Measurements from ENCODE around the gene POLR2A. TPM values are rescaled to one million over a fixed set of nuclear protein-coding genes. Genes with fewer than 3 reads are reported as not detected.

The POLR2A gene
- total and polyA plus RNA-seq, 10 of the 15 experiments (the other 5 are each of a cell fraction or from before 2014, with no cell fraction given): 1.7 to 121 (median 33.4) TPM

- TF ChIP-seq EP300 (IDR thresholded peaks at IDR 0.05; ENCODE audit: borderline replicate concordance in 1 of 2, control insufficient read depth in 1 of 2, low read depth in 2 of 2, low read length in 2 of 2): 0 out of 4 replicates have a peak, but pooled peaks of 1 of the 2 experiments have one; percentile 16
- no peak for TF ChIP-seq SREBF2 (IDR thresholded peaks at IDR 0.05; ENCODE audit: low read length)
- TF ChIP-seq HDGF (IDR thresholded peaks at IDR 0.05): no peak
- TF ChIP-seq, protein P1, sequence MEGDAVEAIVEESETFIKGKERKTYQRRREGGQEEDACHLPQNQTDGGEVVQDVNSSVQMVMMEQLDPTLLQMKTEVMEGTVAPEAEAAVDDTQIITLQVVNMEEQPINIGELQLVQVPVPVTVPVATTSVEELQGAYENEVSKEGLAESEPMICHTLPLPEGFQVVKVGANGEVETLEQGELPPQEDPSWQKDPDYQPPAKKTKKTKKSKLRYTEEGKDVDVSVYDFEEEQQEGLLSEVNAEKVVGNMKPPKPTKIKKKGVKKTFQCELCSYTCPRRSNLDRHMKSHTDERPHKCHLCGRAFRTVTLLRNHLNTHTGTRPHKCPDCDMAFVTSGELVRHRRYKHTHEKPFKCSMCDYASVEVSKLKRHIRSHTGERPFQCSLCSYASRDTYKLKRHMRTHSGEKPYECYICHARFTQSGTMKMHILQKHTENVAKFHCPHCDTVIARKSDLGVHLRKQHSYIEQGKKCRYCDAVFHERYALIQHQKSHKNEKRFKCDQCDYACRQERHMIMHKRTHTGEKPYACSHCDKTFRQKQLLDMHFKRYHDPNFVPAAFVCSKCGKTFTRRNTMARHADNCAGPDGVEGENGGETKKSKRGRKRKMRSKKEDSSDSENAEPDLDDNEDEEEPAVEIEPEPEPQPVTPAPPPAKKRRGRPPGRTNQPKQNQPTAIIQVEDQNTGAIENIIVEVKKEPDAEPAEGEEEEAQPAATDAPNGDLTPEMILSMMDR (IDR thresholded peaks at IDR 0.05 in 2 of 3, conservative IDR thresholded peaks at IDR 0.05 in 1 of 3; ENCODE audit: control insufficient read depth in 2 of 3, extremely low read depth in 1 of 3, insufficient read depth in 1 of 3, low read depth in 3 of 3, low read length in 3 of 3): peak; percentile 65 to 98 (median 71); a peak in 4 of 6 replicates
- TF ChIP-seq PBX3 (IDR thresholded peaks at IDR 0.05; ENCODE audit: insufficient replicate concordance, low read depth, low read length): no peak
- TF ChIP-seq HCFC1 (IDR thresholded peaks at IDR 0.05; ENCODE audit: low read length): no peak
- no peak for TF ChIP-seq ZZZ3 (IDR thresholded peaks at IDR 0.05; ENCODE audit: control insufficient read depth, insufficient read length, low read depth)
- TF ChIP-seq CHD1 (IDR thresholded peaks at IDR 0.05; ENCODE audit: low read depth, low read length): no peak
- TF ChIP-seq RAD21 (IDR thresholded peaks at IDR 0.05; ENCODE audit: insufficient read depth, low read depth, low read length): peak; percentile 59
- TF ChIP-seq, protein P2, sequence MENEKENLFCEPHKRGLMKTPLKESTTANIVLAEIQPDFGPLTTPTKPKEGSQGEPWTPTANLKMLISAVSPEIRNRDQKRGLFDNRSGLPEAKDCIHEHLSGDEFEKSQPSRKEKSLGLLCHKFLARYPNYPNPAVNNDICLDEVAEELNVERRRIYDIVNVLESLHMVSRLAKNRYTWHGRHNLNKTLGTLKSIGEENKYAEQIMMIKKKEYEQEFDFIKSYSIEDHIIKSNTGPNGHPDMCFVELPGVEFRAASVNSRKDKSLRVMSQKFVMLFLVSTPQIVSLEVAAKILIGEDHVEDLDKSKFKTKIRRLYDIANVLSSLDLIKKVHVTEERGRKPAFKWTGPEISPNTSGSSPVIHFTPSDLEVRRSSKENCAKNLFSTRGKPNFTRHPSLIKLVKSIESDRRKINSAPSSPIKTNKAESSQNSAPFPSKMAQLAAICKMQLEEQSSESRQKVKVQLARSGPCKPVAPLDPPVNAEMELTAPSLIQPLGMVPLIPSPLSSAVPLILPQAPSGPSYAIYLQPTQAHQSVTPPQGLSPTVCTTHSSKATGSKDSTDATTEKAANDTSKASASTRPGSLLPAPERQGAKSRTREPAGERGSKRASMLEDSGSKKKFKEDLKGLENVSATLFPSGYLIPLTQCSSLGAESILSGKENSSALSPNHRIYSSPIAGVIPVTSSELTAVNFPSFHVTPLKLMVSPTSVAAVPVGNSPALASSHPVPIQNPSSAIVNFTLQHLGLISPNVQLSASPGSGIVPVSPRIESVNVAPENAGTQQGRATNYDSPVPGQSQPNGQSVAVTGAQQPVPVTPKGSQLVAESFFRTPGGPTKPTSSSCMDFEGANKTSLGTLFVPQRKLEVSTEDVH (IDR thresholded peaks at IDR 0.05; ENCODE audit: low read depth, partially characterized antibody): no peak
- no peak for TF ChIP-seq POLR2AphosphoS2 (IDR thresholded peaks at IDR 0.05; ENCODE audit: low read depth, low read length)
- no peak for TF ChIP-seq NFYB (IDR thresholded peaks at IDR 0.05; ENCODE audit: insufficient read depth, low read depth, low read length)
- TF ChIP-seq ZNF217 (IDR thresholded peaks at IDR 0.05): peak; percentile 83
- no peak for TF ChIP-seq IRF5 (IDR thresholded peaks at IDR 0.05; ENCODE audit: borderline replicate concordance)
- TF ChIP-seq KLF5 (IDR thresholded peaks at IDR 0.05; ENCODE audit: partially characterized antibody): no peak
- no peak for TF ChIP-seq PML (IDR thresholded peaks at IDR 0.05; ENCODE audit: low read length)
- no peak; the same call in 1 of the 2 replicates for TF ChIP-seq USF2 (IDR thresholded peaks at IDR 0.05; ENCODE audit: borderline replicate concordance, low read depth, low read length)
These were observed 47.4 kb upstream of the POLR2A start (continued) for GRCh38 chr17:7436556-7437368.

Measured in GM12878 (cell line).